ENCODE data around the gene CPED1. TPM values are rescaled to one million over a fixed set of nuclear protein-coding genes. Genes with fewer than 3 reads are reported as not detected.

The CPED1 gene
- total and polyA plus RNA-seq, 4 experiments from 2014 or later: 0.32 TPM; not detected in 3

GRCh38 chr7:121196286-121196685, 207.8 kb downstream of the CPED1 start:
- Mint-ChIP-seq H3K36me3 (no peaks in the 10 kb centered on the region), H3K9me3 (no peaks in the 10 kb centered on the region), H3K27ac (no peak overlapping the region), H3K27me3 (peaks cover 9 to 10% of the 10 kb centered on the region in 2 donors), H3K4me3 (no peak overlapping the region), H3K4me1 (no peaks in the 10 kb centered on the region)
- intact Hi-C loops (cut with micrococcal nuclease): no loop called here
- no peak overlapping the region for H3K27ac ChIP-seq (ENCODE audit: low read depth, low read length)
- no peak overlapping the region for H3K4me3 ChIP-seq (ENCODE audit: low read length in 2 of 2)
- H3K36me3 ChIP-seq (ENCODE audit: insufficient read depth, low read length): no peaks in the 10 kb centered on the region
- H3K4me1 ChIP-seq (ENCODE audit: insufficient read depth, low read length): no peaks in the 10 kb centered on the region
- DNase-seq: no peak
- ChIA-PET CTCF (ENCODE audit: partially characterized antibody) (interaction anchor here (0.6 kb wide), 1 partner anchor 133 kb away, joined by 4 read pairs; no protein-coding TSS in a partner anchor), POLR2A (ENCODE audit: partially characterized antibody) (no interaction called here)
- no peaks in the 10 kb centered on the region for H3K27me3 ChIP-seq (ENCODE audit: insufficient read depth, low read length)
- H3K9me3 ChIP-seq (ENCODE audit: control insufficient read depth in 1 of 2, low read length in 2 of 2): no peaks in the 10 kb centered on the region

- no peaks in the 10 kb centered on the region for H3K9me3 Mint-ChIP-seq
- H3K27ac Mint-ChIP-seq: no peak overlapping the region
- no peaks in the 10 kb centered on the region for H3K36me3 Mint-ChIP-seq
- intact Hi-C loops (cut with micrococcal nuclease): loop anchor here (1.0 kb wide), 1 partner anchor 24 kb away; no protein-coding TSS in a partner anchor
- Histone ChIP-seq H3K4me1 (ENCODE audit: insufficient read depth, low read length) (no peaks in the 10 kb centered on the region), H3K27ac (ENCODE audit: low read depth, low read length) (no peak overlapping the region), H3K36me3 (ENCODE audit: insufficient read depth, low read length) (no peaks in the 10 kb centered on the region), H3K4me3 (ENCODE audit: low read length in 2 of 2) (no peak overlapping the region), H3K9me3 (ENCODE audit: control insufficient read depth in 1 of 2, low read length in 2 of 2) (no peaks in the 10 kb centered on the region), H3K27me3 (ENCODE audit: insufficient read depth, low read length) (no peaks in the 10 kb centered on the region)
- no peak for DNase-seq
- H3K27me3 Mint-ChIP-seq: peaks cover 9 to 10% of the 10 kb centered on the region in 2 donors
- no peaks in the 10 kb centered on the region for H3K4me1 Mint-ChIP-seq
- CTCF ChIA-PET (ENCODE audit: partially characterized antibody): no interaction called here
- H3K4me3 Mint-ChIP-seq: no peak overlapping the region
- POLR2A ChIA-PET (ENCODE audit: partially characterized antibody): no interaction called here
Observed at GRCh38 chr7:121197455-121197854, 208.9 kb downstream of the CPED1 start.

GRCh38 chr7:121198502-121198901, 210.0 kb downstream of the CPED1 start:
- H3K36me3 Mint-ChIP-seq: no peaks in the 10 kb centered on the region
- no peak overlapping the region for H3K4me3 Mint-ChIP-seq
- ChIA-PET POLR2A (ENCODE audit: partially characterized antibody) (no interaction called here), CTCF (ENCODE audit: partially characterized antibody) (no interaction called here)
- no peaks in the 10 kb centered on the region for H3K9me3 ChIP-seq (ENCODE audit: control insufficient read depth in 1 of 2, low read length in 2 of 2)
- no peaks in the 10 kb centered on the region for H3K36me3 ChIP-seq (ENCODE audit: insufficient read depth, low read length)
- no peaks in the 10 kb centered on the region for H3K4me1 ChIP-seq (ENCODE audit: insufficient read depth, low read length)
- no peaks in the 10 kb centered on the region for H3K4me1 Mint-ChIP-seq
- no peak overlapping the region for H3K27ac Mint-ChIP-seq
- no peak overlapping the region for H3K27ac ChIP-seq (ENCODE audit: low read depth, low read length)
- H3K27me3 Mint-ChIP-seq: peaks cover 9 to 10% of the 10 kb centered on the region in 2 donors
- DNase-seq: no peak
- H3K9me3 Mint-ChIP-seq: no peaks in the 10 kb centered on the region
- no peaks in the 10 kb centered on the region for H3K27me3 ChIP-seq (ENCODE audit: insufficient read depth, low read length)
- no peak overlapping the region for H3K4me3 ChIP-seq (ENCODE audit: low read length in 2 of 2)
- intact Hi-C loops (cut with micrococcal nuclease): no loop called here

GRCh38 chr7:121202125-121202524, 213.6 kb downstream of the CPED1 start:
- H3K4me3 ChIP-seq (ENCODE audit: low read length in 2 of 2): no peak overlapping the region
- H3K4me1 ChIP-seq (ENCODE audit: insufficient read depth, low read length): no peaks in the 10 kb centered on the region
- CTCF ChIA-PET (ENCODE audit: partially characterized antibody): no interaction called here
- DNase-seq: no peak
- Mint-ChIP-seq H3K9me3 (no peaks in the 10 kb centered on the region), H3K27me3 (peaks cover 9 to 10% of the 10 kb centered on the region in 2 donors), H3K36me3 (no peaks in the 10 kb centered on the region), H3K4me1 (no peaks in the 10 kb centered on the region), H3K4me3 (no peak overlapping the region), H3K27ac (no peak overlapping the region)
- intact Hi-C loops (cut with micrococcal nuclease): no loop called here
- H3K27ac ChIP-seq (ENCODE audit: low read depth, low read length): no peak overlapping the region
- no peaks in the 10 kb centered on the region for H3K36me3 ChIP-seq (ENCODE audit: insufficient read depth, low read length)
- H3K27me3 ChIP-seq (ENCODE audit: insufficient read depth, low read length): no peaks in the 10 kb centered on the region
- POLR2A ChIA-PET (ENCODE audit: partially characterized antibody): no interaction called here
- no peaks in the 10 kb centered on the region for H3K9me3 ChIP-seq (ENCODE audit: control insufficient read depth in 1 of 2, low read length in 2 of 2)

- Histone ChIP-seq H3K36me3 (ENCODE audit: insufficient read depth, low read length) (no peaks in the 10 kb centered on the region), H3K4me1 (ENCODE audit: insufficient read depth, low read length) (no peaks in the 10 kb centered on the region), H3K4me3 (ENCODE audit: low read length in 2 of 2) (no peak overlapping the region), H3K27me3 (ENCODE audit: insufficient read depth, low read length) (no peaks in the 10 kb centered on the region), H3K9me3 (ENCODE audit: control insufficient read depth in 1 of 2, low read length in 2 of 2) (no peaks in the 10 kb centered on the region), H3K27ac (ENCODE audit: low read depth, low read length) (no peak overlapping the region)
- Mint-ChIP-seq H3K27ac (no peak overlapping the region), H3K4me3 (no peak overlapping the region), H3K4me1 (no peaks in the 10 kb centered on the region), H3K9me3 (no peaks in the 10 kb centered on the region), H3K27me3 (peaks cover 8 to 9% of the 10 kb centered on the region in 2 donors), H3K36me3 (no peaks in the 10 kb centered on the region)
- no peak for DNase-seq
- intact Hi-C loops (cut with micrococcal nuclease): no loop called here
- ChIA-PET POLR2A (ENCODE audit: partially characterized antibody) (no interaction called here), CTCF (ENCODE audit: partially characterized antibody) (no interaction called here)
Observed at GRCh38 chr7:121202834-121203233, 214.3 kb downstream of the CPED1 start.

GRCh38 chr7:121204537-121204936, 216.0 kb downstream of the CPED1 start:
- POLR2A ChIA-PET (ENCODE audit: partially characterized antibody): no interaction called here
- Mint-ChIP-seq H3K36me3 (no peaks in the 10 kb centered on the region), H3K27me3 (peaks cover 1 to 3% of the 10 kb centered on the region in 2 donors)

GRCh38 chr7:121205777-121206176, 217.3 kb downstream of the CPED1 start:
- no peaks in the 10 kb centered on the region for H3K4me1 ChIP-seq (ENCODE audit: insufficient read depth, low read length)
- H3K27ac Mint-ChIP-seq: no peak overlapping the region
- DNase-seq: no peak
- H3K27me3 ChIP-seq (ENCODE audit: insufficient read depth, low read length): no peaks in the 10 kb centered on the region
- ChIA-PET POLR2A (ENCODE audit: partially characterized antibody) (no interaction called here), CTCF (ENCODE audit: partially characterized antibody) (no interaction called here)
- no peaks in the 10 kb centered on the region for H3K36me3 ChIP-seq (ENCODE audit: insufficient read depth, low read length)
- no peaks in the 10 kb centered on the region for H3K4me1 Mint-ChIP-seq
- no peaks in the 10 kb centered on the region for H3K9me3 ChIP-seq (ENCODE audit: control insufficient read depth in 1 of 2, low read length in 2 of 2)
- no peak overlapping the region for H3K4me3 ChIP-seq (ENCODE audit: low read length in 2 of 2)
- no peaks in the 10 kb centered on the region for H3K36me3 Mint-ChIP-seq
- no peak overlapping the region for H3K4me3 Mint-ChIP-seq
- intact Hi-C loops (cut with micrococcal nuclease): no loop called here
- H3K27ac ChIP-seq (ENCODE audit: low read depth, low read length): no peak overlapping the region
- H3K9me3 Mint-ChIP-seq: peaks cover 0 to 3% (median 0%) of the 10 kb centered on the region in 8 donors
- peaks cover 1 to 2% of the 10 kb centered on the region in 2 donors for H3K27me3 Mint-ChIP-seq

More at GRCh38 chr7:121204537-121204936, 216.0 kb downstream of the CPED1 start:
- Histone ChIP-seq H3K9me3 (ENCODE audit: control insufficient read depth in 1 of 2, low read length in 2 of 2) (no peaks in the 10 kb centered on the region), H3K27me3 (ENCODE audit: insufficient read depth, low read length) (no peaks in the 10 kb centered on the region), H3K36me3 (ENCODE audit: insufficient read depth, low read length) (no peaks in the 10 kb centered on the region), H3K4me3 (ENCODE audit: low read length in 2 of 2) (no peak overlapping the region), H3K4me1 (ENCODE audit: insufficient read depth, low read length) (no peaks in the 10 kb centered on the region), H3K27ac (ENCODE audit: low read depth, low read length) (no peak overlapping the region)
- DNase-seq: no peak
- H3K4me3 Mint-ChIP-seq: no peak overlapping the region
- no peak overlapping the region for H3K27ac Mint-ChIP-seq
- intact Hi-C loops (cut with micrococcal nuclease): no loop called here
- peaks cover 0 to 3% (median 0%) of the 10 kb centered on the region in 8 donors for H3K9me3 Mint-ChIP-seq
- CTCF ChIA-PET (ENCODE audit: partially characterized antibody): no interaction called here
- no peaks in the 10 kb centered on the region for H3K4me1 Mint-ChIP-seq

GRCh38 chr7:121211253-121211652, 222.7 kb downstream of the CPED1 start:
- Mint-ChIP-seq H3K4me3 (no peak overlapping the region), H3K27me3 (peaks cover 0 to 1% of the 10 kb centered on the region in 2 donors), H3K4me1 (no peaks in the 10 kb centered on the region), H3K9me3 (peaks cover 0 to 3% (median 0%) of the 10 kb centered on the region in 8 donors), H3K27ac (no peak overlapping the region), H3K36me3 (no peaks in the 10 kb centered on the region)
- H3K4me1 ChIP-seq (ENCODE audit: insufficient read depth, low read length): no peaks in the 10 kb centered on the region
- H3K9me3 ChIP-seq (ENCODE audit: control insufficient read depth in 1 of 2, low read length in 2 of 2): no peaks in the 10 kb centered on the region
- no peak overlapping the region for H3K27ac ChIP-seq (ENCODE audit: low read depth, low read length)
- CTCF ChIA-PET (ENCODE audit: partially characterized antibody): no interaction called here
- intact Hi-C loops (cut with micrococcal nuclease): no loop called here
- POLR2A ChIA-PET (ENCODE audit: partially characterized antibody): no interaction called here
- H3K27me3 ChIP-seq (ENCODE audit: insufficient read depth, low read length): no peaks in the 10 kb centered on the region
- H3K4me3 ChIP-seq (ENCODE audit: low read length in 2 of 2): no peak overlapping the region
- no peak for DNase-seq
- H3K36me3 ChIP-seq (ENCODE audit: insufficient read depth, low read length): no peaks in the 10 kb centered on the region
